ENCODE measurements around the gene SERPINA6.

DNA sequence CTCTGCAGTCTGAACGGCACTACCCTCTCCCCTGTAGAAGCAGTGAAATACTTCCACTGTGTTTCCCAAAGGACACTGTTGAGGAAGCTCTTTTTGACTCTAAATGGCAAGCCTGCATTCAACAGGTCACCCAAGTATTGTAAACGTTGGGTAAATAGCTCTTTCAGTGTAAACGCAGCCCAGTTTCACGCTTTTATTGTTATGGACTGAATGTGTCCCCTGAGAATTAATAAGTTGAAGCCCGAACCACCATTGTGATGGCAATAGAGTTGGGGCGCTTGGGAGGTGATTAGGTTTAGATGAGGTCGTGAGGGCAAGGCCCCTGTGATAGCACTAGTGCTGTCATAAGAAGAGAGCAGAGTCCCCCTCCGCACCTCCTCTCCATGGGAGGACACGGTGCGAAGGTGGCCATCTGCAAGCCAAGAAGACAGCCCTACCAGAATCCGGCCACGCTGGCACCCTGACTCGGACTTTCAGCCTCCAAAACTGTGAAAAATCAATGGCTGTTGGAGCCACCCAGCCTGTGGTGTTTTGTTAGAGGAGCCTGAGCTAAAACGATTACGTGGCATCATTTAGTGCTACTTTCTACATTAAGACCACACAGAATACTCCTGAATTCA lies 31.1 kb downstream of the SERPINA6 start:
- TF ChIP-seq, protein P1, sequence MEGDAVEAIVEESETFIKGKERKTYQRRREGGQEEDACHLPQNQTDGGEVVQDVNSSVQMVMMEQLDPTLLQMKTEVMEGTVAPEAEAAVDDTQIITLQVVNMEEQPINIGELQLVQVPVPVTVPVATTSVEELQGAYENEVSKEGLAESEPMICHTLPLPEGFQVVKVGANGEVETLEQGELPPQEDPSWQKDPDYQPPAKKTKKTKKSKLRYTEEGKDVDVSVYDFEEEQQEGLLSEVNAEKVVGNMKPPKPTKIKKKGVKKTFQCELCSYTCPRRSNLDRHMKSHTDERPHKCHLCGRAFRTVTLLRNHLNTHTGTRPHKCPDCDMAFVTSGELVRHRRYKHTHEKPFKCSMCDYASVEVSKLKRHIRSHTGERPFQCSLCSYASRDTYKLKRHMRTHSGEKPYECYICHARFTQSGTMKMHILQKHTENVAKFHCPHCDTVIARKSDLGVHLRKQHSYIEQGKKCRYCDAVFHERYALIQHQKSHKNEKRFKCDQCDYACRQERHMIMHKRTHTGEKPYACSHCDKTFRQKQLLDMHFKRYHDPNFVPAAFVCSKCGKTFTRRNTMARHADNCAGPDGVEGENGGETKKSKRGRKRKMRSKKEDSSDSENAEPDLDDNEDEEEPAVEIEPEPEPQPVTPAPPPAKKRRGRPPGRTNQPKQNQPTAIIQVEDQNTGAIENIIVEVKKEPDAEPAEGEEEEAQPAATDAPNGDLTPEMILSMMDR (IDR thresholded peaks at IDR 0.05): no peak
- TF ChIP-seq POLR2AphosphoS5 (IDR thresholded peaks at IDR 0.05): no peak
- TF ChIP-seq POLR2A (IDR thresholded peaks at IDR 0.05): no peak

Data from stomach (tissue), 4 donors.